DMS 273 treated with DMSO at 0.1 percent for 48 hours (cell line): ENCODE data around the gene PLK5.
A peak's percentile ranks its signal among the peaks of the same experiment; 100 is the strongest.

Experiments
- DNase-seq: peaks from one replicate; lab custom pipeline; 2025; lab: John Stamatoyannopoulos, UW

Gene PLK5

DNA sequence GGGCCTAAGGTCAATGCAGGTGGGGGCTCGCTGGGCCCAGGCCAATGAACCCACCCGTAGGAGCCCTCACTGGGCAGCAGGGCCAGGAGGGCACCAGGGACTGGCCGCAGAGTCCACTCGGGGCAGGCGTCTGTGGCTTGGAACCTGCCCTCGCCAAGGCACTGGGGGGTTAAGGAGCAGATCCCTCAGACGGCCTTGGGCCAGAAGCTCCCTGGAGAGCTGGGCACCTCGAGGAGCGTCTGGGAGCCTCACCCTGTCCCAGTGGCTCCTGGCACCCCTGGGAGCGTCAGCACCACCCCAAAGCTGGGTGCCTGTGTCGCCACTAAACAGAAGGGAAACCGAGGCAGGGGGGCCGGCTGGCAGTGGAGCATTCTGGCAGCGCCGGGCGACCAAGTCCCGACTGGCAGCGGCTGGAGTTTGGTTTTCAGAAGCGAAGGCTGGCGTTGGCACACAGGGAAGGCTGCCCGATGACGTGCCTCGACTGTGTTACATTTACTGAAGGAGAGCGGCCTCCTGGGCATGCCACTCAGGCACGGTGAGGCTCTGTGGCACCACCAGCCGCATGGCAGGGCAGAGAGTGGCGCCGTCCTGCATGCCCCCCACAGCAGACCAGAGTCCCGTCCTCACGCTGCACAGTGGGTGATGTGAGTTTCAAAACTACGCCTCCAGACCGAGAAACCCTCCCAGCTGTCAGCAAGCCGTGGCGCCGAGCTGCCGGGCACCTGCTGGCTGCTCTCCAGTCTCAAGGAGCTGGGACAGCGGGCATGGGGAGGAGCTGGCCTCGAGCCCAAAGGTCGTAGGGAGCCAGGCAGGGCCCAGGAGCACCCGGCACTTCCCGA, 53.4 kb downstream of the PLK5 start:
- peak; percentile 34 for DNase-seq

DNA sequence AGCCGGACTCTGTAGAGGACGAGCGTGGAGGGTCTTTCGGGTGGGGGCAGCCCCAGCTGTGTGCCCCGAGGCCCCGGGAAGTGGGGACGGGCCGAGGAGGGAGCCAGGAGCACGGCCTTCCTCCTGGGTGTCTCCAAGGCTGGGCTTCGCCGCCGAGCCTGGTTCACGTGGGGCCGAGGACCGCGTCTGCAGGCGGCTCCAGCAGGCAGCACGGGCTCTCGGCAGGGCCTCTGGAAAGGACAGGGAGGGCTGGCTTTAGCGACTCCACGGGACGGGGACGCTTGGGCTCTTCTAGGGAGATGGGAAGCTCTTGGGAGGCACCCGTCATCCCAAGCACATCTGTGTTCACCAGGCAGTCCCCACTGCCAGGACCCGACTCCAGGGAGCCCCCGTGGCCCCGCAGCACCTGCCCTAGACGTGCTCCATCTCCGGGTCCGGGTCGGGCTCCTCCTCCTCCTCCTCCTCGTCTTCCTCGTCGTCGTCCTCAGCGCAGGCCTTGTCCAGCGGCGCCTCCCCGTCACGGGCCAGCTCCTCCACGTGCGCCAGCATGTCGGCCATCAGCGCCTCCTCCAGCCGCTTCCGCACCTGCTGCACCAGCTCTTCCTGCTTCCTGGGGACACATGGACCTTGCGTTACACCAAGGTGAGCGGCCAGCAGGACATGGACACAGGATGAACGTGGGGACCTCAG, 54.2 kb downstream of the PLK5 start:
- peak; percentile 12 for DNase-seq

DNA sequence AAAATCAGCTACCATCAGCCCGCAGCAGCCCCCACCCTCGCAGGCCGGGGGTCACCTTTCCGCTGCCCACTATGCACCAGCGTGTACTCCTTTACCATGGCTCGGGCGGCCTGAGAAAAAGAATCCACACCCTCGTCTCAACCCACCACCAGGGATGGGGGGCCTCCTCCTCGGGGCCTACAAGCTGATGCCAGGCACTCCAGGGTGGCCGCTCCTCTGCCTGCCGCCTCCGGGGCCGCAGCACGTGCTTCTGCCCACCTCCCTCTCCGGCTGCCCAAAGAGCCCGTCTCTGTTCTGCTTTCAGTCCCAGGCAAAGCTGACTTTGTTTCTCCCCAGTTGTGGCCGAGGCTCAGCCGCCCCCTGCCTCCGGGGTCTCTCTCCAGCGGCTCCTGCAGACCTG, 55.3 kb downstream of the PLK5 start:
- DNase-seq, result no peak

DNA sequence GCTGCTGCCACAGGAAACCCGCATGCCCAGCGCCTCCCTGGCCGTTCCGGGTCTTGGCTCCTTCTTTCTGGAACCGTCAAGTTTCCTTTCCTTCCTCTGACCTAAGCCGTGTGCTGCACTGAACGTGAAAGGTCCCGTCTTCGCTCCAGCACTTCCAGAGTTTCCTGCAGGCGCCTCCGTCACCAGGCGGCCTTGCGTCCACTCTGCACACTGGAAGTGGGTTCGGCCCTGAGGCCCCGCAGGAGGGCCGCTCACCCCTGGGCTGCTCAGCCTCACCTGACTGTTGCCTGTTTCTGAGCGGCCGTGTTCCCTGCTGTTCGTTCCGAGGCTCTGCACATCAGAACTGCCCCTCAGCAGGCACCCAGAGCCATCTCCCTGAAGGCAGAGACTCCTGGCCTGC, 56.5 kb downstream of the PLK5 start:
- no peak for DNase-seq

DNA sequence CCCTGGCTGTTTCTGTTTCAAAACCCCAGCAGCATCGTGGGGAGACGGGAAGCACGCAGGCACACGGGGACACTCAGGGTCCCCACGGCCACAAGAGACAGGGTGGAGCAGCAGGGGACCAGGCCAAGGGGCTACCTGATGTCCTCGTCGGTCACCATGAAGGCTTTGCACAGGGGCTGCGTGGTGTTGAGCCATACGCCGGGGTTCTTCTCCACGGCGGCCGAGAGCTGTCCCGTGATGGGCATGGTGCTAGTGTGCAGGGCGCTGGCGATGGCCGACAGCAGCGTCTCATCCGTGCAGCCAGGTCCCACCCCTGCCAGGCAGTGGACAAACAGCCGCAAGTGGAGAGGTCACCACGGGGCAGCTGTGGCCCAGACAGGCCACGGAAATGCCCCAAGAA, 57.1 kb downstream of the PLK5 start:
- DNase-seq, result no peak

DNA sequence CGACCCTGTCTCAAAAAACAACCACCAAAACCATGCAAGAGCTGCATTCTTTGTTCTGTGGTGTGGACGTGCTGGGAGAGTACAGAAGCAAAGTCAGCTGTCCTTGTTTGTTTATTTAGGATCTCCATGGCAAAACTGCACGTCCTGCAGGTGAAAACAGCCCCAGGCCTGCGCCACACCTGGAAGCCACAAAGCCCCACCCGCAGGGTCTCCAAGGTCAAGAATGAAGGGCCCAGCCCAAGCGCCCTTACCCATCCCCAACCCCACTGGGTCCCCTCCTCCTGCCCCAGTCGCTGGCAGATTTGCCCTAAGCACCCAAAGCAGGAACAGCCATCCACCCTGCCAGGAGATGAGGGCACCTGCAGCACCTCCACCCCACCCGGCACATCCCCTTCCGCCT, 58.3 kb downstream of the PLK5 start:
- DNase-seq, result no peak

DNA sequence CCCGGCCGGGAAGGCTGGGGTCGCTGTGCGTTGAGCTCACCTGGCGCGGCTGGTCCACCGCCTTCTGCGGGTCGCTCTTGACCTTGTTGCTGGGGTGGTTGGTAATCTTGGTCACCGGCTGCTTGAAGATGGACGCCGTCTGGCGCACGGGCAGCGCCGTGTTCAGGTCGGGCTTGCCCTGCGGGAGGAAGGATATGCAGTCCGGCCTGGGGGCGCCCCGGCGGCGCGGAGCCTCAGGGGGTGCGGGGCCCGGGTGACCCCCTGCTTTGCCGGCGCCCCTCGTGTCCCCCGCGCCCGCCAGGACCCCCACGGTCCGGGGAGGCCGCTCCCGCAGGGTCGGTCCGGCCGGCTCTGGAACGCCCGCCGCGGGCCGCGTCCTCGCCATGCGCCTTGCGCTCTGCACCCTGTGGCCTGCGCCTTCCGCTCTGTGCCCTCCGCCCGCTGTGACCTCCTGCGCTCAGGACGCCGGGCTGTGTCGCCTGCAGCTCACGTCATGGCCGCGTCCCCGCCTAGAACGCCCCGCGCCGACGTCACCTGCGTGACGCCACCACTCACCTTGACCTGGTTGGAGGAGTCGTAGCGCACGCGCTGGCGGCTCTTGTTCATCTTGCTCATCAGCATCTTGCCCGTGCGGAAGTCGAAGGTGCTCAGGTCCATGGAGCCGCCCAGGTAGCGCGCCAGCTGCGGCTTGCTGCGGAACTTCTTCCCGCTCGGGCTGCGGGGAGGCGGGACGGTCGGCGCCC, 60.8 kb downstream of the PLK5 start:
- no peak for DNase-seq

DNA sequence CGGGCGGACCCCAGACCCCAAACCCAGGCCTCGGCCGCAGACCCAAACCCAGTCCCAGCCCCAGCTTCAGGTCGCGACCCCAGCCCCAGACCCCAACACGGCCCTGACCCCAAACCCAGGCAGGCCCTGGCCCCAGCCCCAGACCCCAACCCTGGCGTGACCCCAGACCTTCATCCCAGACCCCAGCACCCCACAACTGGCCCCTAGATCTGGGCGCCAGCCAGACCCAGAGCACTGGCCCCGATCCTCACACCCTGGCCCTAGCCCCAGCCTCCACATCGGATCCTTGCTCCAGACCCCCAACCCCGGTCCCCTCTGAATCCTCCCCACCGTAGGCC, 61.3 kb downstream of the PLK5 start:
- DNase-seq, result no peak
